SK-N-SH (cell line): ENCODE measurements around the gene ARL5A. TPM values are rescaled to one million over a fixed set of nuclear protein-coding genes. Genes with fewer than 3 reads are reported as not detected.

Experiments
- CTCF ChIA-PET: fragments of 300-600, 350-600 bp; formaldehyde crosslinking; extraction: SDS; loops from one replicate; lab custom pipeline; 2021; lab: Yijun Ruan, JAX
- POLR2A ChIA-PET: fragments of 350-600 bp; sonication (Branson Sonifier 250); formaldehyde crosslinking; extraction: SDS; loops from one replicate; lab custom pipeline; 2020; ENCODE audit warnings: antibody characterized with exemption, inconsistent platforms; lab: Yijun Ruan, JAX
- DNase-seq: peaks from one replicate; pipeline ENCODE4 v3.0.0; 2012
- H2AFZ ChIP-seq: fragments of 200-600 bp; sonication (generic); 2 replicates; pipeline ENCODE4 v1.8.1; 2016; ENCODE audit warnings: antibody characterized with exemption, mild to moderate bottlenecking, low read depth
- H3F3A ChIP-seq: fragments of 200-600 bp; sonication (generic); replicated peaks from 2 replicates; pipeline ENCODE3; 2016; ENCODE audit warnings: antibody characterized with exemption, mild to moderate bottlenecking; ENCODE audit not compliant: insufficient read depth
- H3K27ac ChIP-seq, 2 experiments: fragments of 200-500 bp in 1 of 2; fragments of 200-600 bp in 1 of 2; sonication (Bioruptor generic) in 1 of 2; sonication (generic), shearing (Covaris generic) in 1 of 2; 2 replicates each; pipeline versions ENCODE4 v1.5.1 to v1.6.1; 2014 to 2016; ENCODE audit warnings: low read depth in 2 of 2, inconsistent platforms in 1 of 2, low read length in 1 of 2, mild to moderate bottlenecking in 1 of 2, mixed read lengths in 1 of 2
- H3K27me3 ChIP-seq: fragments of 200-600 bp; sonication (generic), shearing (Covaris generic); 2 replicates; pipeline ENCODE4 v1.6.1; 2016; ENCODE audit warnings: mixed run types; ENCODE audit not compliant: insufficient read depth
- H3K36me3 ChIP-seq, 2 experiments: fragments of 200-500 bp in 1 of 2; fragments of 200-600 bp in 1 of 2; sonication (Bioruptor generic) in 1 of 2; sonication (generic) in 1 of 2; replicated peaks in 1 of 2; 2 replicates each; pipeline versions ENCODE3 to v1.5.1; 2014 to 2016; ENCODE audit warnings: low read length in 1 of 2, mild to moderate bottlenecking in 1 of 2; ENCODE audit not compliant: insufficient read depth in 2 of 2, control insufficient read depth in 1 of 2
- H3K4me1 ChIP-seq, 2 experiments: fragments of 200-500 bp in 1 of 2; fragments of 200-600 bp in 1 of 2; sonication (Bioruptor generic) in 1 of 2; sonication (generic), shearing (Covaris generic) in 1 of 2; 2 replicates each; pipeline versions ENCODE4 v1.5.1 to v1.6.1; 2014 to 2016; ENCODE audit warnings: low read depth in 1 of 2, low read length in 1 of 2, mixed run types in 1 of 2; ENCODE audit not compliant: insufficient read depth in 2 of 2, control insufficient read depth in 1 of 2
- H3K4me2 ChIP-seq: fragments of 200-600 bp; sonication (generic), shearing (Covaris generic); 2 replicates; pipeline ENCODE4 v1.6.1; 2017; ENCODE audit warnings: mixed run types
- H3K4me3 ChIP-seq, 2 experiments: fragments of 200-500 bp in 1 of 2; fragments of 200-600 bp in 1 of 2; sonication (Bioruptor generic) in 1 of 2; sonication (generic), shearing (Covaris generic) in 1 of 2; 2 replicates each; pipeline versions ENCODE4 v1.5.1 to v1.8.1; 2014 to 2016; ENCODE audit warnings: low read depth in 2 of 2, inconsistent platforms in 1 of 2, low read length in 1 of 2, mild to moderate bottlenecking in 1 of 2, mixed read lengths in 1 of 2, moderate library complexity in 1 of 2
- H3K79me2 ChIP-seq: fragments of 200-600 bp; sonication (generic); 2 replicates; pipeline ENCODE4 v1.8.1; 2017; ENCODE audit warnings: mild to moderate bottlenecking; ENCODE audit not compliant: insufficient read depth
- H3K9ac ChIP-seq: fragments of 200-600 bp; sonication (generic); 2 replicates; pipeline ENCODE4 v1.6.1; 2017; ENCODE audit warnings: mixed run types
- H3K9me2 ChIP-seq: fragments of 200-600 bp; sonication (generic); 2 replicates; pipeline ENCODE4 v1.6.1; 2017; ENCODE audit warnings: mixed run types
- H3K9me3 ChIP-seq: fragments of 200-600 bp; sonication (generic); 2 replicates; pipeline ENCODE4 v1.6.1; 2017; ENCODE audit warnings: mixed run types, mild to moderate bottlenecking, moderate library complexity
- H4K20me1 ChIP-seq: fragments of 200-600 bp; sonication (generic); 2 replicates; pipeline ENCODE4 v1.6.1; 2017; ENCODE audit warnings: mild to moderate bottlenecking, mixed run types; ENCODE audit not compliant: insufficient read depth
- ELF1 ChIP-seq: IDR thresholded peaks from 2 replicates; pipeline ENCODE4 v1.4.0; 2012
- EP300 ChIP-seq, 2 experiments: IDR thresholded peaks; 2 replicates each; pipeline versions ENCODE4 v1.4.0 to v1.6.1; 2012; ENCODE audit warnings: borderline replicate concordance in 1 of 2, low read depth in 1 of 2, low read length in 1 of 2
- FOXJ3 ChIP-seq: sonication (generic); formaldehyde crosslinking; IDR thresholded peaks from 2 replicates; pipeline ENCODE4 v1.5.1; 2020; ENCODE audit warnings: mild to moderate bottlenecking, missing genetic modification reagents
- MEF2A ChIP-seq: IDR thresholded peaks from 2 replicates; pipeline ENCODE4 v1.4.0; 2012; ENCODE audit warnings: low read depth, borderline replicate concordance
- NFIC ChIP-seq: IDR thresholded peaks from 2 replicates; pipeline ENCODE4 v1.4.0; 2012; ENCODE audit warnings: borderline replicate concordance
- NRF1 ChIP-seq: IDR thresholded peaks from 2 replicates; pipeline ENCODE4 v1.6.1; 2012; ENCODE audit warnings: low read depth, mild to moderate bottlenecking, low read length
- POLR2AphosphoS5 ChIP-seq: IDR thresholded peaks from 2 replicates; pipeline ENCODE4 v1.6.1; 2012; ENCODE audit warnings: low read depth, low read length
- RCOR1 ChIP-seq: fragments of 150-350 bp; IDR thresholded peaks from 2 replicates; pipeline ENCODE4 v1.6.1; 2017; ENCODE audit warnings: antibody characterized with exemption, low read length
- SMC3 ChIP-seq: IDR thresholded peaks from 2 replicates; pipeline ENCODE4 v1.6.1; 2012; ENCODE audit warnings: low read depth, low read length, improper control_type of control experiment
- TEAD4 ChIP-seq: IDR thresholded peaks from 2 replicates; pipeline ENCODE4 v1.4.0; 2012; ENCODE audit warnings: mild to moderate bottlenecking, borderline replicate concordance; ENCODE audit not compliant: insufficient read depth
- WGBS: methylation state at CpG from one replicate; pipeline ENCODE4 v1.1.6; 2017; ENCODE audit warnings: low lambda C conversion rate; 5-methylcytosine and 5-hydroxymethylcytosine counted together
- polyA plus RNA-seq, 3 experiments: library from polyadenylated mRNA; depleted of rRNA; stranded (reverse); fragments of >200 nt; gene quantifications; 2 replicates each; pipeline ENCODE4 v1.2.3, GENCODE V29; 2012
- TF ChIP-seq, protein P1 (sequence below): IDR thresholded peaks from 2 replicates; pipeline ENCODE4 v1.6.1; 2012; ENCODE audit warnings: mild to moderate bottlenecking, low read depth, low read length, moderate library complexity
- TF ChIP-seq, protein P2 (sequence below): fragments of 150-350 bp; IDR thresholded peaks from 2 replicates; pipeline ENCODE4 v1.6.1; 2017; ENCODE audit warnings: antibody characterized with exemption, low read length, low read depth, borderline replicate concordance
- TF ChIP-seq, protein P3 (sequence below): fragments of 200-600 bp; sonication (generic); IDR thresholded peaks from 2 replicates; pipeline ENCODE4 v1.6.1; 2017; ENCODE audit warnings: antibody characterized with exemption, mild to moderate bottlenecking, moderate library complexity
- TF ChIP-seq, protein P4 (sequence below): IDR thresholded peaks from 2 replicates; pipeline ENCODE4 v1.4.0; 2012; ENCODE audit warnings: low read depth, borderline replicate concordance

Gene ARL5A
- polyA plus RNA-seq, 1 of the 3 experiments (the other 2 are of a cell fraction): 8.2 TPM

DNA sequence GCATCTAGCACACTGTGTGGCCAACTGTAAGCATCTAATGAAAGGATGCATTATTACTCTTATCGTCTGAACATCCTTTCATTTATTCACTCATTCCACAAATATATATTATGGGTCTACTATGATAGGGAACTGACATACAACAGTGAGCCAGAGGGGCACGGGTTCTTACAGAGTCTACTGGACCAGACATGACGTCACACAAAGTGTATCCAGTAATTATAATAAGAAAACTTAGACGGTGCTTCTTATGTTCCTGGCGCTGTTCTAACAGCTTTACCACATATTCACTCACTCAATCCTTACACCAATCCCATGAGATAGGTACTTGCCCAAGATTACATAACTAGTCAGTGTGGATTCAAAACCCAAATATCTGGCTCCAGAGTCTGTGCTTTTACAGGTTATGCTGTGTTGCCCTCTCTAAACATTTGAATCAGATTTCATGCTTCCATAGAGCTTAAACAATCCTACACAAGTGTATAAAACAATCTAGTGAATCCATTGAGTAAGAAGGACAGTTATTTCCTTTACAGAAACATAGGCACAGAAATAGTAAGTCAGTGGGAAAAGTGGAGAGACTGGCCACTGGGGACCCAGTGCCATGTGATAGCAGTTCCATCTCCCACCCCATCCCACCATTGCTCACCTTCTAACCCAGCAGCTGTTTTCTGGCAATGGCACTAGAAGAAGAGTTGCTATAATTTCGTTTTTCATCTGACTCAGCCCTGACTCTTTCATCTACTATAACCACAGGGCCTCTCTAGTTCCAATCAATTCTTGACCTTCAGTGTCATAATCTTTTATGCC is 24.2 kb upstream of the ARL5A start:
- Histone ChIP-seq H3K79me2 (no peaks in the 10 kb centered on the region), H2AFZ (no peak overlapping the region), H3K9me3 (no peaks in the 10 kb centered on the region), H3K4me2 (no peak overlapping the region), H3K4me3 (no peak overlapping the region), H3K36me3 (no peaks in the 10 kb centered on the region), H3F3A (no peaks in the 10 kb centered on the region), H3K27ac (no peak overlapping the region), H3K9ac (no peak overlapping the region), H3K27me3 (no peaks in the 10 kb centered on the region), H3K9me2 (no peaks in the 10 kb centered on the region), H3K4me1 (peaks cover 0 to 3% of the 10 kb centered on the region in 2 experiments; a peak in 2 of 4 replicates), H4K20me1 (no peaks in the 10 kb centered on the region)
- POLR2A ChIA-PET: no interaction called here
- WGBS: 69% methylated on average over 6 of the region's 6 CpGs
- DNase-seq: no peak
- CTCF ChIA-PET: interaction anchor here (1.4 kb wide), 1 partner anchor 15 kb away, joined by 4 read pairs; no protein-coding TSS in a partner anchor
- TF ChIP-seq, protein P1, sequence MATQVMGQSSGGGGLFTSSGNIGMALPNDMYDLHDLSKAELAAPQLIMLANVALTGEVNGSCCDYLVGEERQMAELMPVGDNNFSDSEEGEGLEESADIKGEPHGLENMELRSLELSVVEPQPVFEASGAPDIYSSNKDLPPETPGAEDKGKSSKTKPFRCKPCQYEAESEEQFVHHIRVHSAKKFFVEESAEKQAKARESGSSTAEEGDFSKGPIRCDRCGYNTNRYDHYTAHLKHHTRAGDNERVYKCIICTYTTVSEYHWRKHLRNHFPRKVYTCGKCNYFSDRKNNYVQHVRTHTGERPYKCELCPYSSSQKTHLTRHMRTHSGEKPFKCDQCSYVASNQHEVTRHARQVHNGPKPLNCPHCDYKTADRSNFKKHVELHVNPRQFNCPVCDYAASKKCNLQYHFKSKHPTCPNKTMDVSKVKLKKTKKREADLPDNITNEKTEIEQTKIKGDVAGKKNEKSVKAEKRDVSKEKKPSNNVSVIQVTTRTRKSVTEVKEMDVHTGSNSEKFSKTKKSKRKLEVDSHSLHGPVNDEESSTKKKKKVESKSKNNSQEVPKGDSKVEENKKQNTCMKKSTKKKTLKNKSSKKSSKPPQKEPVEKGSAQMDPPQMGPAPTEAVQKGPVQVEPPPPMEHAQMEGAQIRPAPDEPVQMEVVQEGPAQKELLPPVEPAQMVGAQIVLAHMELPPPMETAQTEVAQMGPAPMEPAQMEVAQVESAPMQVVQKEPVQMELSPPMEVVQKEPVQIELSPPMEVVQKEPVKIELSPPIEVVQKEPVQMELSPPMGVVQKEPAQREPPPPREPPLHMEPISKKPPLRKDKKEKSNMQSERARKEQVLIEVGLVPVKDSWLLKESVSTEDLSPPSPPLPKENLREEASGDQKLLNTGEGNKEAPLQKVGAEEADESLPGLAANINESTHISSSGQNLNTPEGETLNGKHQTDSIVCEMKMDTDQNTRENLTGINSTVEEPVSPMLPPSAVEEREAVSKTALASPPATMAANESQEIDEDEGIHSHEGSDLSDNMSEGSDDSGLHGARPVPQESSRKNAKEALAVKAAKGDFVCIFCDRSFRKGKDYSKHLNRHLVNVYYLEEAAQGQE: no peak

DNA sequence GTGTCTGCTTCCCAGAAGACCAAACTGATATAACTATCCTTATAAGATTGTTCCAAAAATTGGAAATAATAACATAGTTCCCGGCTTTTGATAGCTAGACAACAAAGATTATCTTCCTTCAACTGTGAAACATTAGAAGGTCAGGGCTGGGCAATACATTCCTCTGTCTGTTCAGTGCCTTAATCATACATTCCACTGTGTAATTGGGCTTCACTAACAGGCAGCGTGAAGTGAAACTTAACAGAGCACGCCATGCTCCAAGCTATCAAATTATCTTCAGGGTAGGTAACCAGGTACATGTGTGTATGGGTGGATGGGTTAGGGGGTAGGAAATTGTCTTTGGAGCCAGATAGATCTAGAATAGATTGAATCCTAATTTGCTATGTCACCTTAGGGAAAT is 23.5 kb upstream of the ARL5A start:
- 41% methylated on average over 3 of the region's 3 CpGs for WGBS
- Histone ChIP-seq H3K4me1 (peaks cover 0 to 3% of the 10 kb centered on the region in 2 experiments; a peak in 2 of 4 replicates), H3K27ac (no peak overlapping the region), H3K79me2 (no peaks in the 10 kb centered on the region), H2AFZ (no peak overlapping the region), H3K9me3 (no peaks in the 10 kb centered on the region), H3K4me3 (no peak overlapping the region), H3K27me3 (no peaks in the 10 kb centered on the region), H3K9me2 (no peaks in the 10 kb centered on the region), H3K4me2 (no peak overlapping the region), H3K9ac (no peak overlapping the region), H3K36me3 (no peaks in the 10 kb centered on the region), H3F3A (no peaks in the 10 kb centered on the region), H4K20me1 (no peaks in the 10 kb centered on the region)
- POLR2A ChIA-PET: no interaction called here
- no peak for DNase-seq
- CTCF ChIA-PET: interaction anchor here (0.6 to 1.4 kb wide), 2 partner anchors 14 to 25 kb away, joined by 3 to 4 read pairs; no protein-coding TSS in a partner anchor
- TF ChIP-seq, protein P2, sequence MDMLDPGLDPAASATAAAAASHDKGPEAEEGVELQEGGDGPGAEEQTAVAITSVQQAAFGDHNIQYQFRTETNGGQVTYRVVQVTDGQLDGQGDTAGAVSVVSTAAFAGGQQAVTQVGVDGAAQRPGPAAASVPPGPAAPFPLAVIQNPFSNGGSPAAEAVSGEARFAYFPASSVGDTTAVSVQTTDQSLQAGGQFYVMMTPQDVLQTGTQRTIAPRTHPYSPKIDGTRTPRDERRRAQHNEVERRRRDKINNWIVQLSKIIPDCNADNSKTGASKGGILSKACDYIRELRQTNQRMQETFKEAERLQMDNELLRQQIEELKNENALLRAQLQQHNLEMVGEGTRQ: no peak
- TF ChIP-seq, protein P1: no peak
- TF ChIP-seq RCOR1 (no peak), NRF1 (no peak), MEF2A (no peak), FOXJ3 (no peak), TEAD4 (no peak), SMC3 (no peak), ELF1 (no peak), EP300 (IDR thresholded peaks at IDR 0.05; ENCODE audit: borderline replicate concordance in 1 of 2, low read depth in 1 of 2, low read length in 1 of 2) (no peak), POLR2AphosphoS5 (no peak), NFIC (no peak)
- TF ChIP-seq, protein P3, sequence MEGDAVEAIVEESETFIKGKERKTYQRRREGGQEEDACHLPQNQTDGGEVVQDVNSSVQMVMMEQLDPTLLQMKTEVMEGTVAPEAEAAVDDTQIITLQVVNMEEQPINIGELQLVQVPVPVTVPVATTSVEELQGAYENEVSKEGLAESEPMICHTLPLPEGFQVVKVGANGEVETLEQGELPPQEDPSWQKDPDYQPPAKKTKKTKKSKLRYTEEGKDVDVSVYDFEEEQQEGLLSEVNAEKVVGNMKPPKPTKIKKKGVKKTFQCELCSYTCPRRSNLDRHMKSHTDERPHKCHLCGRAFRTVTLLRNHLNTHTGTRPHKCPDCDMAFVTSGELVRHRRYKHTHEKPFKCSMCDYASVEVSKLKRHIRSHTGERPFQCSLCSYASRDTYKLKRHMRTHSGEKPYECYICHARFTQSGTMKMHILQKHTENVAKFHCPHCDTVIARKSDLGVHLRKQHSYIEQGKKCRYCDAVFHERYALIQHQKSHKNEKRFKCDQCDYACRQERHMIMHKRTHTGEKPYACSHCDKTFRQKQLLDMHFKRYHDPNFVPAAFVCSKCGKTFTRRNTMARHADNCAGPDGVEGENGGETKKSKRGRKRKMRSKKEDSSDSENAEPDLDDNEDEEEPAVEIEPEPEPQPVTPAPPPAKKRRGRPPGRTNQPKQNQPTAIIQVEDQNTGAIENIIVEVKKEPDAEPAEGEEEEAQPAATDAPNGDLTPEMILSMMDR: no peak
- TF ChIP-seq, protein P4, sequence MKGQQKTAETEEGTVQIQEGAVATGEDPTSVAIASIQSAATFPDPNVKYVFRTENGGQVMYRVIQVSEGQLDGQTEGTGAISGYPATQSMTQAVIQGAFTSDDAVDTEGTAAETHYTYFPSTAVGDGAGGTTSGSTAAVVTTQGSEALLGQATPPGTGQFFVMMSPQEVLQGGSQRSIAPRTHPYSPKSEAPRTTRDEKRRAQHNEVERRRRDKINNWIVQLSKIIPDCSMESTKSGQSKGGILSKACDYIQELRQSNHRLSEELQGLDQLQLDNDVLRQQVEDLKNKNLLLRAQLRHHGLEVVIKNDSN: no peak
